Neural cell (in vitro differentiated cells): ENCODE measurements around the gene ANKRD33B. TPM values are rescaled to one million over a fixed set of nuclear protein-coding genes. Genes with fewer than 3 reads are reported as not detected.

Source experiments
- H2AFZ ChIP-seq: fragments of 200-600, 300-800 bp; sonication (generic), shearing (Covaris generic); 2 replicates; pipeline ENCODE4 v1.6.0; 2014; ENCODE audit warnings: low read depth, mild to moderate bottlenecking, antibody characterized with exemption, low read length, moderate library complexity
- H3F3A ChIP-seq: fragments of 200-600 bp; shearing (Covaris generic); 2 replicates; pipeline ENCODE4 v1.6.1; 2016; ENCODE audit warnings: mild to moderate bottlenecking, moderate library complexity, mixed read lengths, antibody characterized with exemption, low read length; ENCODE audit not compliant: insufficient read depth, poor library complexity, severe bottlenecking
- H3K27ac ChIP-seq: fragments of 200-600, 300-800 bp; sonication (generic), shearing (Covaris generic); 2 replicates; pipeline ENCODE4 v1.5.1; 2014; ENCODE audit warnings: mild to moderate bottlenecking, low read length, moderate library complexity
- H3K27me3 ChIP-seq: fragments of 300-800, 200-600 bp; sonication (generic), shearing (Covaris generic); 2 replicates; pipeline ENCODE4 v1.6.0; 2014; ENCODE audit warnings: mild to moderate bottlenecking, low read depth, low read length, moderate library complexity; ENCODE audit not compliant: insufficient read depth
- H3K36me3 ChIP-seq: fragments of 300-800, 200-600 bp; sonication (generic), shearing (Covaris generic); 2 replicates; pipeline ENCODE4 v1.5.1; 2014; ENCODE audit warnings: mild to moderate bottlenecking, antibody characterized with exemption, low read length, moderate library complexity; ENCODE audit not compliant: insufficient read depth
- H3K4me2 ChIP-seq: fragments of 300-800, 200-600 bp; sonication (generic), shearing (Covaris generic); 2 replicates; pipeline ENCODE4 v1.6.0; 2014; ENCODE audit warnings: mild to moderate bottlenecking, low read length
- H3K4me3 ChIP-seq: fragments of 300-800, 200-600 bp; sonication (generic), shearing (Covaris generic); 2 replicates; pipeline ENCODE4 v1.5.1; 2014; ENCODE audit warnings: mild to moderate bottlenecking, low read length, moderate library complexity
- H3K79me2 ChIP-seq: fragments of 200-600 bp; shearing (Covaris generic); replicated peaks from 2 replicates; pipeline ENCODE4 v1.6.0; 2014; ENCODE audit warnings: mild to moderate bottlenecking, low read length, moderate library complexity; ENCODE audit not compliant: insufficient read depth
- H3K9ac ChIP-seq: fragments of 300-800, 200-600 bp; sonication (generic), shearing (Covaris generic); 2 replicates; pipeline ENCODE4 v1.6.1; 2016; ENCODE audit warnings: mild to moderate bottlenecking, low read length, mixed read lengths
- H3K9me2 ChIP-seq: fragments of 200-600 bp; shearing (Covaris generic); 2 replicates; pipeline ENCODE4 v1.6.1; 2016; ENCODE audit warnings: mild to moderate bottlenecking, low read length, mixed read lengths; ENCODE audit not compliant: insufficient read depth
- H3K9me3 ChIP-seq: fragments of 200-600, 300-800 bp; sonication (generic), shearing (Covaris generic); 2 replicates; pipeline ENCODE4 v1.6.1; 2016; ENCODE audit warnings: mild to moderate bottlenecking, mixed run types, low read length, moderate library complexity, mixed read lengths
- H4K20me1 ChIP-seq: fragments of 200-600 bp; shearing (Covaris generic); 2 replicates; pipeline ENCODE4 v1.6.1; 2016; ENCODE audit warnings: mild to moderate bottlenecking, mixed run types; ENCODE audit not compliant: insufficient read depth
- CTCF ChIP-seq: fragments of 450-650 bp; IDR thresholded peaks from 2 replicates; pipeline ENCODE4 v1.5.1; 2014; ENCODE audit warnings: antibody characterized with exemption, mild to moderate bottlenecking, moderate library complexity; ENCODE audit not compliant: poor library complexity, severe bottlenecking
- EP300 ChIP-seq: fragments of 450-650 bp; conservative IDR thresholded peaks from 2 replicates; pipeline ENCODE4 v1.6.1; 2014; ENCODE audit warnings: antibody characterized with exemption, mild to moderate bottlenecking, moderate library complexity; ENCODE audit not compliant: poor library complexity, severe bottlenecking
- EZH2 ChIP-seq: fragments of 200-600, 300-800 bp; shearing (Covaris generic), sonication (generic); IDR thresholded peaks from 2 replicates; pipeline ENCODE4 v1.6.1; 2014; ENCODE audit warnings: antibody characterized with exemption, low read length, borderline replicate concordance, mild to moderate bottlenecking; ENCODE audit not compliant: insufficient read depth, poor library complexity, severe bottlenecking
- MXI1 ChIP-seq: fragments of 450-650 bp; conservative IDR thresholded peaks from 2 replicates; pipeline ENCODE4 v1.6.1; 2014; ENCODE audit warnings: antibody characterized with exemption, mild to moderate bottlenecking; ENCODE audit not compliant: poor library complexity, severe bottlenecking
- POLR2AphosphoS5 ChIP-seq: IDR thresholded peaks from 2 replicates; pipeline ENCODE4 v1.6.1; 2012
- RAD21 ChIP-seq: fragments of 450-650 bp; conservative IDR thresholded peaks from 2 replicates; pipeline ENCODE4 v1.6.1; 2014; ENCODE audit warnings: antibody characterized with exemption, mild to moderate bottlenecking, moderate library complexity
- SMC3 ChIP-seq: fragments of 450-650 bp; conservative IDR thresholded peaks from 2 replicates; pipeline ENCODE4 v1.6.1; 2014; ENCODE audit warnings: antibody characterized with exemption, mild to moderate bottlenecking, moderate library complexity; ENCODE audit not compliant: poor library complexity
- TAF1 ChIP-seq: IDR thresholded peaks from 2 replicates; pipeline ENCODE4 v1.6.1; 2012; ENCODE audit warnings: low read depth
- polyA plus RNA-seq: library from polyadenylated mRNA; depleted of rRNA; stranded (reverse); fragments of >200 nt; gene quantifications from 2 replicates; pipeline ENCODE4 v1.2.3, GENCODE V29; 2014
- TF ChIP-seq, protein P1 (sequence below): IDR thresholded peaks from 2 replicates; pipeline ENCODE4 v1.6.1; 2012; ENCODE audit warnings: borderline replicate concordance

Gene ANKRD33B
- polyA plus RNA-seq, 1 donor from 2014 or later, result not detected

- no peak overlapping the region for H3K27ac ChIP-seq
- H3K9me3 ChIP-seq, result no peaks in the 10 kb centered on the region
- no peaks in the 10 kb centered on the region for H3K27me3 ChIP-seq
- H3K79me2 ChIP-seq, result no peaks in the 10 kb centered on the region
- H3K36me3 ChIP-seq, result no peaks in the 10 kb centered on the region
- H2AFZ ChIP-seq, result no peak overlapping the region
- no peak overlapping the region for H3K4me3 ChIP-seq
- TF ChIP-seq POLR2AphosphoS5 (no peak), EP300 (no peak), SMC3 (no peak), TAF1 (no peak), CTCF (no peak), EZH2 (no peak), RAD21 (no peak), MXI1 (no peak)
- TF ChIP-seq, protein P1, sequence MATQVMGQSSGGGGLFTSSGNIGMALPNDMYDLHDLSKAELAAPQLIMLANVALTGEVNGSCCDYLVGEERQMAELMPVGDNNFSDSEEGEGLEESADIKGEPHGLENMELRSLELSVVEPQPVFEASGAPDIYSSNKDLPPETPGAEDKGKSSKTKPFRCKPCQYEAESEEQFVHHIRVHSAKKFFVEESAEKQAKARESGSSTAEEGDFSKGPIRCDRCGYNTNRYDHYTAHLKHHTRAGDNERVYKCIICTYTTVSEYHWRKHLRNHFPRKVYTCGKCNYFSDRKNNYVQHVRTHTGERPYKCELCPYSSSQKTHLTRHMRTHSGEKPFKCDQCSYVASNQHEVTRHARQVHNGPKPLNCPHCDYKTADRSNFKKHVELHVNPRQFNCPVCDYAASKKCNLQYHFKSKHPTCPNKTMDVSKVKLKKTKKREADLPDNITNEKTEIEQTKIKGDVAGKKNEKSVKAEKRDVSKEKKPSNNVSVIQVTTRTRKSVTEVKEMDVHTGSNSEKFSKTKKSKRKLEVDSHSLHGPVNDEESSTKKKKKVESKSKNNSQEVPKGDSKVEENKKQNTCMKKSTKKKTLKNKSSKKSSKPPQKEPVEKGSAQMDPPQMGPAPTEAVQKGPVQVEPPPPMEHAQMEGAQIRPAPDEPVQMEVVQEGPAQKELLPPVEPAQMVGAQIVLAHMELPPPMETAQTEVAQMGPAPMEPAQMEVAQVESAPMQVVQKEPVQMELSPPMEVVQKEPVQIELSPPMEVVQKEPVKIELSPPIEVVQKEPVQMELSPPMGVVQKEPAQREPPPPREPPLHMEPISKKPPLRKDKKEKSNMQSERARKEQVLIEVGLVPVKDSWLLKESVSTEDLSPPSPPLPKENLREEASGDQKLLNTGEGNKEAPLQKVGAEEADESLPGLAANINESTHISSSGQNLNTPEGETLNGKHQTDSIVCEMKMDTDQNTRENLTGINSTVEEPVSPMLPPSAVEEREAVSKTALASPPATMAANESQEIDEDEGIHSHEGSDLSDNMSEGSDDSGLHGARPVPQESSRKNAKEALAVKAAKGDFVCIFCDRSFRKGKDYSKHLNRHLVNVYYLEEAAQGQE, result no peak
- H3K9ac ChIP-seq, result no peak overlapping the region
- H3K4me2 ChIP-seq, result no peak overlapping the region
- H4K20me1 ChIP-seq, result no peaks in the 10 kb centered on the region
- no peaks in the 10 kb centered on the region for H3F3A ChIP-seq
- H3K9me2 ChIP-seq, result no peaks in the 10 kb centered on the region
These were observed 109.5 kb downstream of the ANKRD33B start for GRCh38 chr5:10673407-10673806.

DNA sequence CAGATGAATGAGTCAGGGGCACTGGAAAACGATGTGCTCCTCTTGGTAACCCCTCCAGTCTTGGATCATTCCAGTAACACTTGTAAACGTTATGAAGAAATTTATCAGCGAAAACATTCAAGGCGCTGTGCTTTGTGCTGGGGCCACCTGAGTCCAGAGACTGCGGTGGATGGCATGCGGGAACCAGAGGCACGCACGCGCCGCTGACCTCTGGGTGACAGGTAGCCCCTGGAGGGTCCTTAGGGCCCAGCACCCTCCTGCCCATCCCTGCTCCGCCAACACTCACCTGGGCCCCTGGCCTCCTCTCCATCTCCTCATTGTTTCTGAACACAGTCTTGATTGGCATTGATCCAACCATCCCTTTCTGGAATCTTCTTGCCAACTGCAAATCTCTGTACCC, 110.2 kb downstream of the ANKRD33B start:
- no peak overlapping the region for H2AFZ ChIP-seq
- no peaks in the 10 kb centered on the region for H3K79me2 ChIP-seq
- no peaks in the 10 kb centered on the region for H4K20me1 ChIP-seq
- no peaks in the 10 kb centered on the region for H3K9me2 ChIP-seq
- no peak overlapping the region for H3K9ac ChIP-seq
- H3K27ac ChIP-seq, result no peak overlapping the region
- TF ChIP-seq MXI1 (no peak), RAD21 (no peak), CTCF (no peak), POLR2AphosphoS5 (no peak), SMC3 (no peak), EZH2 (no peak), TAF1 (no peak), EP300 (no peak)
- TF ChIP-seq, protein P1, result no peak
- no peaks in the 10 kb centered on the region for H3F3A ChIP-seq
- H3K36me3 ChIP-seq, result no peaks in the 10 kb centered on the region
- no peak overlapping the region for H3K4me3 ChIP-seq
- no peaks in the 10 kb centered on the region for H3K27me3 ChIP-seq
- H3K9me3 ChIP-seq, result no peaks in the 10 kb centered on the region
- no peak overlapping the region for H3K4me2 ChIP-seq
